Keratinocyte (primary cell): ENCODE measurements around the gene KRTAP5-2. TPM values are rescaled to one million over a fixed set of nuclear protein-coding genes. Genes with fewer than 3 reads are reported as not detected.

Experiments
- DNase-seq: peaks from one replicate; pipeline ENCODE4 v3.0.0-alpha.2; 2011; ENCODE audit warnings: low read depth, missing footprints, low spot score
- FAIRE-seq: peaks from 2 replicates; lab custom pipeline; 2011; peaks lifted over from hg19 to GRCh38; lab: Jason Lieb, UNC
- H2AFZ ChIP-seq: 2 replicates; pipeline ENCODE4 v1.6.0; 2012; ENCODE audit warnings: low read length, control low read depth, inconsistent platforms; ENCODE audit not compliant: control insufficient read depth
- H3K27ac ChIP-seq: 2 replicates; pipeline ENCODE4 v1.5.1; 2011; ENCODE audit warnings: low read length; ENCODE audit not compliant: control insufficient read depth, insufficient read depth
- H3K27me3 ChIP-seq: 3 replicates; pipeline ENCODE4 v1.6.0; 2011; ENCODE audit warnings: low read length; ENCODE audit not compliant: control insufficient read depth, insufficient read depth; ENCODE audit errors: extremely low read depth
- H3K36me3 ChIP-seq, 2 experiments: 2 replicates in 1 of 2; 3 replicates in 1 of 2; pipeline ENCODE4 v1.5.1; 2011; ENCODE audit warnings: low read length in 2 of 2, mild to moderate bottlenecking in 1 of 2; ENCODE audit not compliant: control insufficient read depth in 2 of 2, insufficient read depth in 2 of 2; ENCODE audit errors: extremely low read depth in 1 of 2
- H3K4me1 ChIP-seq: 3 replicates; pipeline ENCODE4 v1.5.1; 2011; ENCODE audit warnings: low read length; ENCODE audit not compliant: control insufficient read depth, insufficient read depth; ENCODE audit errors: extremely low read depth
- H3K4me2 ChIP-seq: 3 replicates; pipeline ENCODE4 v1.6.0; 2011; ENCODE audit warnings: low read depth, low read length; ENCODE audit not compliant: control insufficient read depth, insufficient read depth; ENCODE audit errors: extremely low read depth
- H3K4me3 ChIP-seq, 3 experiments: fragments of 200-600 bp in 1 of 3; sonication (generic) in 1 of 3; 2 replicates in 2 of 3; 3 replicates in 1 of 3; pipeline ENCODE4 v1.5.1; 2011 to 2016; ENCODE audit warnings: low read length in 3 of 3, mild to moderate bottlenecking in 3 of 3, control low read depth in 2 of 3, inconsistent platforms in 1 of 3, low read depth in 1 of 3, mixed read lengths in 1 of 3, mixed run types in 1 of 3, moderate library complexity in 1 of 3; ENCODE audit not compliant: control insufficient read depth in 2 of 3, insufficient read depth in 2 of 3; ENCODE audit errors: extremely low read depth in 1 of 3
- H3K79me2 ChIP-seq: 2 replicates; pipeline ENCODE4 v1.6.0; 2012; ENCODE audit warnings: low read length; ENCODE audit not compliant: control insufficient read depth, insufficient read depth
- H3K9ac ChIP-seq: 3 replicates; pipeline ENCODE4 v1.6.0; 2011; ENCODE audit warnings: low read length; ENCODE audit not compliant: control insufficient read depth, insufficient read depth; ENCODE audit errors: extremely low read depth
- H3K9me1 ChIP-seq: 3 replicates; pipeline ENCODE4 v1.6.0; 2011; ENCODE audit warnings: low read length; ENCODE audit not compliant: control insufficient read depth, insufficient read depth; ENCODE audit errors: extremely low read depth
- H3K9me3 ChIP-seq: 2 replicates; pipeline ENCODE4 v1.5.1; 2012; ENCODE audit warnings: low read depth, low read length; ENCODE audit not compliant: control insufficient read depth
- H4K20me1 ChIP-seq: 3 replicates; pipeline ENCODE4 v1.6.0; 2011; ENCODE audit warnings: low read length; ENCODE audit not compliant: control insufficient read depth, insufficient read depth; ENCODE audit errors: extremely low read depth
- EZH2 ChIP-seq: IDR thresholded peaks from one replicate; pipeline ENCODE4 v1.6.1; 2012; ENCODE audit warnings: inconsistent platforms, mild to moderate bottlenecking, low read length, moderate library complexity
- dilution Hi-C: fragments of 300-500 bp; cut with MboI; formaldehyde crosslinking; loops from one replicate; pipeline ENCODE4 v1.7.0; 2020; ENCODE audit warnings: low sequenced_read_pairs; ENCODE audit not compliant: extremely low pct_ligation_motif_present
- polyA plus RNA-seq, 5 experiments: library from polyadenylated mRNA; depleted of rRNA in 3 of 5; stranded (reverse) in 3 of 5; stranded (forward) in 1 of 5; unstranded in 1 of 5; fragments of >200 nt; gene quantifications; 1 replicate in 1 of 5; 2 replicates in 3 of 5; 3 replicates in 1 of 5; pipeline versions ENCODE4 v1.2.1 to v1.2.3, GENCODE V29; 2011 to 2012; ENCODE audit warnings: missing spikeins in 2 of 5, low read depth in 1 of 5, low replicate concordance in 1 of 5
- TF ChIP-seq, protein P1 (sequence below), 3 experiments: IDR thresholded peaks in 1 of 3; conservative IDR thresholded peaks in 1 of 3; optimal IDR thresholded peaks in 1 of 3; 2 replicates in 2 of 3; 3 replicates in 1 of 3; pipeline versions ENCODE3 to v1.5.1; 2011; ENCODE audit warnings: low read length in 3 of 3, mild to moderate bottlenecking in 3 of 3, moderate library complexity in 2 of 3, control low read depth in 1 of 3, inconsistent platforms in 1 of 3; ENCODE audit not compliant: insufficient read depth in 2 of 3; ENCODE audit errors: extremely low read depth in 1 of 3

The KRTAP5-2 gene
- polyA plus RNA-seq, 1 donor (not counting 4 experiments of a cell fraction or from before 2014, with no cell fraction given): not detected

DNA sequence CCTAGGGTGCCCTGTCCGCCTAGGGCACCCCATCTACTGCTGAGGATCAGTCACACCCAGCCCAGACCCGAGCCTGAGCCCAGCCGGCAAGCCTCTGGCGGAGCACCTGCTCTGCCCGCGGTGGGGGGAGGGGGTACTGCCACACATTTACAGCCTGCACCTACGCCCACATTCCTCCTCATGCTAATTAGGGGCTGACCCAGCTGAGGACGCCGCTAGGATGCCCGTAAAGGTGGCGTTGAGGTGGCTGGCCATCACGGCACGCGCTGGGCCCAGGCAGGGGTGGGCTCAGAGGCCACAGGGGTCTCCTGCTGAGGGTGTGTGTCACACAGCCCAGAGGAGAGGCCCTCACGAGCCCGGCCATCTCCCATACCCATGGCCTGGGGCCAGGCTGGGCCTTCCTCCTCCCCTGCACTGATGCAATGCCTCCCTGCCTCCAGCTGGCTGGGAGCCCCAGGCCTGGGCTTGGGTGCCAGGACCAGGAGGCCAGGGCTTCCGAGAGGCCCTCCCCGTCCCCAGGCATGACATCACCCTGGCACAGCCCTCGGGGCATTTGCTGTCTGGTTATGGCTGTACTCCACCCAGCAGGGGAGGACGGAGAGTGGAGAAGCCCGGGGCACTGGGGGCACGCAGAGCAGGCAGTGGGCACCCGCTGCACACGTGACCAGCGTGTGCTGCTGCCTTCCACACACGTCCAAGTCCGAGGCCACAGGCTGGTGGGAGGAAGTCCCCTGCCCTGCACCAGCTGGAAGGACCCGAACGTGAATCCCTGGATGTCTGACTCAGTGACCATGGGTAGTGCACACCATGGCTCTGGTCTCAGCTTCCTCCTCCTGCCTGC lies 38.8 kb downstream of the KRTAP5-2 start:
- Histone ChIP-seq H3K36me3 (peaks cover 0 to 3% of the 10 kb centered on the region in 2 experiments), H3K4me3 (peak overlapping the region in 1 of 3 experiments; percentile 31)

DNA sequence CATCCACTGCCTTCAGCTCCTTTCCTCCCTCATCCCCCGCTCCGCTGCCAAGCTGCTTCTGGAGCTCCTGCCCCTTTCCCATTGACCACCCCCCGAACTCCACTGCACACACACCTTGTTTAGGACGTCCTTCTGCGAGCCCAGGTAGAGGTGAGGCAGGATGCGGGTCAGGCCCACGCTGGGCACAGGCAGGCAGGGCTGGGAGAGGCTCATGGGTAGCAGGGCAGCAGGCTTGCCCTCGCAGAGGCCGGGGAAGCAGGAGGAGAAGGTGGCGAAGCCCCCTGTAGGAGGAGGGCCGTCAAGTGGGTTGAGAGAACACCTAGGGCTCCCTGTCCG lies 39.4 kb downstream of the KRTAP5-2 start:
- Histone ChIP-seq H4K20me1 (no peaks in the 10 kb centered on the region), H3K4me2 (peak overlapping the region; percentile 48), H3K4me1 (peaks cover 11% of the 10 kb centered on the region), H3K9me3 (no peaks in the 10 kb centered on the region), H3K27ac (no peak overlapping the region), H3K4me3 (no peak overlapping the region), H3K9ac (no peak overlapping the region), H3K27me3 (no peaks in the 10 kb centered on the region), H3K79me2 (no peaks in the 10 kb centered on the region), H3K36me3 (peaks cover 0 to 2% of the 10 kb centered on the region in 2 experiments), H3K9me1 (no peaks in the 10 kb centered on the region), H2AFZ (no peak overlapping the region)
- DNase-seq (no peak), FAIRE-seq (no peak)
- TF ChIP-seq, protein P1, sequence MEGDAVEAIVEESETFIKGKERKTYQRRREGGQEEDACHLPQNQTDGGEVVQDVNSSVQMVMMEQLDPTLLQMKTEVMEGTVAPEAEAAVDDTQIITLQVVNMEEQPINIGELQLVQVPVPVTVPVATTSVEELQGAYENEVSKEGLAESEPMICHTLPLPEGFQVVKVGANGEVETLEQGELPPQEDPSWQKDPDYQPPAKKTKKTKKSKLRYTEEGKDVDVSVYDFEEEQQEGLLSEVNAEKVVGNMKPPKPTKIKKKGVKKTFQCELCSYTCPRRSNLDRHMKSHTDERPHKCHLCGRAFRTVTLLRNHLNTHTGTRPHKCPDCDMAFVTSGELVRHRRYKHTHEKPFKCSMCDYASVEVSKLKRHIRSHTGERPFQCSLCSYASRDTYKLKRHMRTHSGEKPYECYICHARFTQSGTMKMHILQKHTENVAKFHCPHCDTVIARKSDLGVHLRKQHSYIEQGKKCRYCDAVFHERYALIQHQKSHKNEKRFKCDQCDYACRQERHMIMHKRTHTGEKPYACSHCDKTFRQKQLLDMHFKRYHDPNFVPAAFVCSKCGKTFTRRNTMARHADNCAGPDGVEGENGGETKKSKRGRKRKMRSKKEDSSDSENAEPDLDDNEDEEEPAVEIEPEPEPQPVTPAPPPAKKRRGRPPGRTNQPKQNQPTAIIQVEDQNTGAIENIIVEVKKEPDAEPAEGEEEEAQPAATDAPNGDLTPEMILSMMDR (optimal IDR thresholded peaks at IDR 0.05 in 1 of 3, IDR thresholded peaks at IDR 0.05 in 1 of 3, conservative IDR thresholded peaks at IDR 0.05 in 1 of 3; ENCODE audit: extremely low read depth in 1 of 3, insufficient read depth in 2 of 3, low read length in 3 of 3): no peak
- TF ChIP-seq EZH2: no peak
- dilution Hi-C loops: no loop called here

More for the DNA sequence above, 38.8 kb downstream of the KRTAP5-2 start:
- Histone ChIP-seq H2AFZ (no peak overlapping the region), H3K27ac (no peak overlapping the region), H3K27me3 (no peaks in the 10 kb centered on the region), H3K4me1 (peaks cover 11% of the 10 kb centered on the region), H3K9me1 (no peaks in the 10 kb centered on the region), H3K79me2 (no peaks in the 10 kb centered on the region), H3K4me2 (peak overlapping the region; percentile 48), H3K9me3 (no peaks in the 10 kb centered on the region), H3K9ac (no peak overlapping the region), H4K20me1 (no peaks in the 10 kb centered on the region)
- FAIRE-seq (no peak), DNase-seq (peak; percentile 41)
- TF ChIP-seq, protein P1 (optimal IDR thresholded peaks at IDR 0.05 in 1 of 3, IDR thresholded peaks at IDR 0.05 in 1 of 3, conservative IDR thresholded peaks at IDR 0.05 in 1 of 3; ENCODE audit: extremely low read depth in 1 of 3, insufficient read depth in 2 of 3, low read length in 3 of 3): no peak
- TF ChIP-seq EZH2: no peak
- dilution Hi-C loops: no loop called here
